NCI-H187 (cell line): ENCODE data around the gene SMIM36.
"Not testable (repeated sequence)": the region's sequence is repeated elsewhere in the genome, so short reads cannot be mapped to it uniquely, and the experiment has no call there.

Experiments
- DNase-seq, 2 experiments: peaks; one replicate each; lab custom pipeline; 2025; lab: John Stamatoyannopoulos, UW

The SMIM36 gene

GRCh38 chr17:55433629-55434422 lies 77.4 kb downstream of the SMIM36 start:
- no peak for DNase-seq

GRCh38 chr17:55433029-55433628 lies 78.1 kb downstream of the SMIM36 start:
- no peak for DNase-seq

GRCh38 chr17:55432358-55433028 lies 78.8 kb downstream of the SMIM36 start:
- DNase-seq = no peak

- not testable (repeated sequence) for DNase-seq
Measured at GRCh38 chr17:55431914-55432313, 79.3 kb downstream of the SMIM36 start.

DNA sequence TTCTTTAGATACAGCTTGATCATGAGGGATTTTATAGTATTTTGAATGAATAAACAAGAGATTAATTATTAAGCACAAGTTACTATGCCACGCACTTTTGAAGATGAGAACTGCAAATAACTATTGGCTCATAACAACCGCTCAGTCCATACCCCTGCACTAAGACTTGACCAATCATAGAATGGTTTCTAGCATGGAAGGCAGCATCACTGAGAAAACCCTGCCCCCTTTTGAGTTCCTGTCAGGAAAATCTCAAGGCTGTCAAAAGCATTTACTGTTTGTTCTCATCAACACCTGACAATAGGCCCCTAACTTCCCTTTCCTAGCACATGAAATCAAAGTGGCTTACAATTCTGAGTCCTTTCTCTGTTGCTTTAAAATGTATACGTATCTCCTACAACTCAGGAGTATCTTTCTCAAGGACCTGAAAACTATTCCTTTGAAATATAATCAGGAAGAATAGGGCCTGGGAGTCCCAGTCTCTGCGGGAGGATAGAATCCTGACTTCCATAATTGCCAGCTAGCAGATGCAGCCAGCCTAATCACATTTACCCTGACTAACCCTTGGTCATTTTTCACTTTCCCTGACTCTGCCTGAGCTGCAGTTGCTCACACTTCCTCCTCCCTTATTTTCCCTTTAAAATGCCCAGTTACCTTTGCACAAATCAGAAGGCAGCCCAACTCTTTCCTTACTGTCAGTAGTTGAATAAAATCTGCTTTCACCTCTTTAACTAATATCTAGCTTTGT lies 80.5 kb downstream of the SMIM36 start:
- no peak for DNase-seq

- DNase-seq = no peak
Measured at GRCh38 chr17:55427587-55427882, 83.7 kb downstream of the SMIM36 start.

GRCh38 chr17:55426851-55427586 lies 84.2 kb downstream of the SMIM36 start:
- no peak for DNase-seq

GRCh38 chr17:55424893-55425540 lies 86.2 kb downstream of the SMIM36 start:
- DNase-seq = no peak

DNA sequence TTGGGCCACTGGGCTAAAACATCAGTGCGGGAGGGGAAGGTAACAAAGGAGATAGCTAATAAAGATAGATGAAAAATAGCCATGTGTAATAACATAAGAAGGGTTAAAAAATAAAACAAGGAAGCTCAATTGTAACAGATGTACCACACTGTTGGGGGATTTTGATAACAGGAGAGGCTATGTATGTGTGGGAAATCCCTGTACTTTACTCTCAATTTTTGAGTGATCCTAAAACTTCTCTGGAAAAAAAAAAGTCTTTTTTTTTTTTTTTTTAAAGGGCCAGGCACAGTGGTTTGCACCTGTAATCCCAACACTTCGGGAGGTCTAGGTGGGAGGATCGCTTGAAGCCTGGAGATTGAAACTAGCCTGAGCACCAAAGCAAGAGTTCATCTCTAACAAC lies 87.7 kb downstream of the SMIM36 start:
- no peak for DNase-seq

- DNase-seq = not testable (repeated sequence)
Measured at GRCh38 chr17:55422828-55423164, 88.5 kb downstream of the SMIM36 start.

- DNase-seq = no peak
Measured at GRCh38 chr17:55421179-55421934, 89.9 kb downstream of the SMIM36 start, which contains the start of gene MMD. MMD (minus strand) TSS chr17:55421835; CDS start chr17:55421695, 140 bp downstream.

DNA sequence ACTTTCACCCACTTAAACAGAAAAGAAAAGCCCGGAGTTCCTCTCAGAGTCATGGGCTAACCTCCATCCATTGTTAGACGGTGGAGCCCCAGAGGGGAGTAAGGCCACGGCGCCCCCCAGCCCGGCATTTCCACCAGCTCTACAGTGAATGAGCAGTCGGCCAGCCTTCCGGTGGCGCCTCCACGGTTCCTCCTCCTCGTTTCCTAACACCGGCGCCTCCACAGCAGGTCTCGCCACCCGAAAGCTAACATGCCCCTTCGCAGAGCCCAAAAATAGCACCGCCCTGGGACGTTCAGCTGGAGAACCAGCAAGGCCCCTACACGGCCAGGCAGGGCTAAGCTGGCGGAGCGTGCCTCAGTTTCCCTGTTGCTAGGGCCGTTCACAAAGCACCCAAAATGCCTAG lies 90.5 kb downstream of the SMIM36 start:
- DNase-seq = no peak

DNA sequence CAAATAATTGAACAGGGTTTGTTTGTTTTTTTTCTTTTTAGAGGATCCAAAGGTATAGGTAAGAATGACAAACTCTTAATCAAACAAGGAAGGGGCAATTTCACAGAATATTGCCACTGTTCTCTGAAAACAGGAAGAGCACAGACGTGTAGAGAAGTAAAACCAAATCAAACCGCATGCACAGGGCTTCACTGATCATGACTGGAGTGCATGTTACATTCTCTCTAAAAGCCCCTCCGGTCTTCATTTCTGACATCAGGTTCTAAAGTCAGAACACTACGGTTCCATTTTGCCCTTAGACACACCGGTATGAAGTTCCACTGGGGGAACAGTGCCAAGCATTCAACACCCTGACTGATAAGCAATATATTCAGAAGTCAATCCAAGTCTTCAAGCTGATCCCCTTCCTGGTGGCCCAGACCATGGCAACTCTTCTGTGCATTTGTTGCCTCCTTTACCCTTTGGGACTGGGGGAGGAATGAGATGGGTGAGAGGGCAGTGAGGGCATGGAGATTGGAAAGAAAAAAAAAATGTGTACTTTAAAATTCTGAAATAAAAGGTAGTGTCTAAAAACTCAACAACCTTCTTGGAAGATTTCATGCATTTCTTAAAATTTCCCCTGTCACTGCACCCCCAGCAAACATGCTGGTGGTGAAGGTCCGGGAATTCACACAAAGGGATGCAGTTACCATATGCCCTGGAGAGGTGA lies 91.0 kb downstream of the SMIM36 start:
- DNase-seq = no peak

DNA sequence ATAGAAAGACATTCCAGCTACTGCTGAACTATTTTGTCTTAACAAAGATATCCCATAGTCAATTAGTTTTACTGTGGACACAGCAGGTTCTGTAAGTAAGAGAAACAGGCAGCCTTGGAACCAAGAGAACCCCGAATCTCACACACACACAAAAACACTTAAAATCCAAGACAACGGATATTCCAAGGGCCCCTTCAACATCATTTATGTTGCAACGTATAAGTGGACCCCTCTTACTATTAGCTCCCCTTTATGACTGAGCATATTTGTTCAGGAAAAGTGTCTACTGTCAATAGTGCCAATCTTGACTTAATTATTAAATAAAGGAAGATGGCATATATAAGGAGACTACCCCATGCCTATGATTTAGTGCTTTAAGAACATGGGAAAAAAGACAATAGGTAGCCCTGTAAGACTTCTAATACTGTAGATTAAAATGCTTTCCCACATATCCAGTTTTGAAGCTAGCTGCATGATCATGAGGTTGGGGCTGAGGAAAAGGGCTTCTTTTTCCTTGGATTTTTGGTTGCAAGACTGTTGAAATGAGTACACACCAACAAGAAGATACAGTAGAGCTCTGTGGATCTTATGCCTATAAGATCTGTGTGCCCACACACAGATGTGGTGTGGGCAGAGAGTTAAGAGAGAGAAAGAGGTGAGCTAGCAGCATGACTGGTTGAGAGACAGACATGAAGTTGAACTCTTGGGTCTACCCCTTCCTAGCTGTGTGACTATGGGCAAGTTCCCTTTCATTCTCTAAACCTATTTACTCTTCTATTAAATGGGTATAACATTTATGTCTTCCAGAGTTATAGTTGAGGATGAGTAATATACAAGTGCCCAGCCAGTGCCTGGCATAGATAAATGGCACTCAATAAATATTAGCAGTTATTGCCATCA lies 92.6 kb downstream of the SMIM36 start:
- no peak for DNase-seq

GRCh38 chr17:55417411-55418268 lies 93.6 kb downstream of the SMIM36 start:
- no peak for DNase-seq

DNA sequence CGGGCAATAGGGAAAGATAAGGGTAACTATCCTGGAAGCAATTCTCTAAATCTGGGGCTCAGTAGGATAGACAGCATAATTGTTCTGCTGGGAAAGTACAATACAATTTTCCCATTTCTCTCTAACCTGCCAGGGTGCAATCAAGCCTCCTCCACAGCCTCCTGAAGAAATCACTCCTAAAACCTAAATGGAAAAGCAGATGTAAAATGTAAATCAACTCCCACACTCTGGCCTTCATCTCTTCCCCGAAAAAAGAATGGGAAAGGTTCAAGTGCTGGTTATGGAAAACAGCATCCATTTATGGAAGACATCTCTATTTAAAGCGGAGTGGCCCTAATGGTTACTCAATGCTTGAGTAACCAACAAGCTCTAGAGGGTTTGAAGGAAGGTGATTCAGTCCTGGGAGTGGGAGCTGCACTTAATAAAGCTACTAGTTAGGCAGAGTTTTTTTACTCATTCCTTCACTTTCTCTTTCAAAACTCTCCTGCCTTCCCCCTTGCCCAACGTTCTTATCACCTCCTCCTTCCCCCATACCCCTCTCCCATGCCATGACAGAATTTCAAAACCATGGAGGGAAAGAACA lies 94.7 kb downstream of the SMIM36 start:
- no peak for DNase-seq

- DNase-seq = no peak
Measured at GRCh38 chr17:55416000-55416399, 95.3 kb downstream of the SMIM36 start.

- no peak for DNase-seq
Measured at GRCh38 chr17:55414983-55415382, 96.3 kb downstream of the SMIM36 start.
